H1 (cell line): ENCODE results near the gene FAM210A. TPM values are rescaled to one million over a fixed set of nuclear protein-coding genes. Genes with fewer than 3 reads are reported as not detected.

Experiments
- CEBPB ChIP-seq: IDR thresholded peaks from 2 replicates; pipeline ENCODE4 v1.6.1; 2012; ENCODE audit warnings: low read depth, low read length
- CHD2 ChIP-seq: IDR thresholded peaks from 2 replicates; pipeline ENCODE4 v1.6.1; 2012; ENCODE audit warnings: low read length, improper control_type of control experiment
- CREB1 ChIP-seq: IDR thresholded peaks from 2 replicates; pipeline ENCODE4 v1.6.1; 2012; ENCODE audit warnings: inconsistent platforms
- EZH2 ChIP-seq: fragments of 200-600 bp; sonication (generic); IDR thresholded peaks from 2 replicates; pipeline ENCODE4 v1.7.1; 2012; ENCODE audit warnings: low read depth, mild to moderate bottlenecking, moderate library complexity, low read length, inconsistent platforms; ENCODE audit not compliant: severe bottlenecking
- KDM5A ChIP-seq: fragments of 200-600 bp; IDR thresholded peaks from 2 replicates; pipeline ENCODE4 v1.7.1; 2012; ENCODE audit warnings: mild to moderate bottlenecking, low read length, inconsistent platforms, mixed read lengths
- MAX ChIP-seq: IDR thresholded peaks from 2 replicates; pipeline ENCODE4 v1.6.1; 2012; ENCODE audit warnings: inconsistent platforms
- POLR2A ChIP-seq, 2 experiments: IDR thresholded peaks; 1 replicate in 1 of 2; 2 replicates in 1 of 2; pipeline ENCODE4 v1.6.1; 2011; ENCODE audit warnings: low read depth in 2 of 2, low read length in 2 of 2, mild to moderate bottlenecking in 2 of 2; ENCODE audit errors: control extremely low read depth in 1 of 2
- RFX5 ChIP-seq: IDR thresholded peaks from 2 replicates; pipeline ENCODE4 v1.6.1; 2011; ENCODE audit warnings: low read depth, low read length, improper control_type of control experiment, borderline replicate concordance
- SIRT6 ChIP-seq: IDR thresholded peaks from one replicate; pipeline ENCODE4 v1.7.1; 2012; ENCODE audit warnings: low read length, inconsistent platforms
- polyA plus RNA-seq, 7 experiments: library from polyadenylated mRNA; depleted of rRNA in 3 of 7; stranded (reverse) in 5 of 7; unstranded in 2 of 7; fragments of >200 nt in 5 of 7; fragments of 200-250 nt in 2 of 7; gene quantifications; 1 replicate in 5 of 7; 2 replicates in 1 of 7; 4 replicates in 1 of 7; pipeline versions ENCODE4 v1.2.1 to v1.2.3, GENCODE V29; 2011 to 2013; ENCODE audit warnings: missing spikeins in 2 of 7, mixed read lengths in 2 of 7
- total RNA-seq: library from RNA; stranded (reverse); fragmentation: NEBNext Ultra II Directional; extraction: Animal tissue kit (Norgen Biotek cat#: 25700); gene quantifications from 2 replicates; pipeline ENCODE4 v1.2.1, GENCODE V29; 2021
- TF ChIP-seq, protein P1 (sequence below): fragments of 300-600 bp; sonication (generic); IDR thresholded peaks from 2 replicates; pipeline ENCODE4 v1.7.1; 2012; ENCODE audit warnings: low read length, moderate library complexity, mild to moderate bottlenecking, inconsistent platforms; ENCODE audit not compliant: insufficient replicate concordance
- TF ChIP-seq, protein P2 (sequence below): IDR thresholded peaks from 2 replicates; pipeline ENCODE4 v1.6.1; 2011; ENCODE audit warnings: low read depth, mild to moderate bottlenecking, low read length; ENCODE audit not compliant: insufficient read depth

FAM210A gene
- total and polyA plus RNA-seq, 2 of the 8 experiments (the other 6 are each of a cell fraction or from before 2014, with no cell fraction given) = 8.2 to 25.4 TPM

DNA sequence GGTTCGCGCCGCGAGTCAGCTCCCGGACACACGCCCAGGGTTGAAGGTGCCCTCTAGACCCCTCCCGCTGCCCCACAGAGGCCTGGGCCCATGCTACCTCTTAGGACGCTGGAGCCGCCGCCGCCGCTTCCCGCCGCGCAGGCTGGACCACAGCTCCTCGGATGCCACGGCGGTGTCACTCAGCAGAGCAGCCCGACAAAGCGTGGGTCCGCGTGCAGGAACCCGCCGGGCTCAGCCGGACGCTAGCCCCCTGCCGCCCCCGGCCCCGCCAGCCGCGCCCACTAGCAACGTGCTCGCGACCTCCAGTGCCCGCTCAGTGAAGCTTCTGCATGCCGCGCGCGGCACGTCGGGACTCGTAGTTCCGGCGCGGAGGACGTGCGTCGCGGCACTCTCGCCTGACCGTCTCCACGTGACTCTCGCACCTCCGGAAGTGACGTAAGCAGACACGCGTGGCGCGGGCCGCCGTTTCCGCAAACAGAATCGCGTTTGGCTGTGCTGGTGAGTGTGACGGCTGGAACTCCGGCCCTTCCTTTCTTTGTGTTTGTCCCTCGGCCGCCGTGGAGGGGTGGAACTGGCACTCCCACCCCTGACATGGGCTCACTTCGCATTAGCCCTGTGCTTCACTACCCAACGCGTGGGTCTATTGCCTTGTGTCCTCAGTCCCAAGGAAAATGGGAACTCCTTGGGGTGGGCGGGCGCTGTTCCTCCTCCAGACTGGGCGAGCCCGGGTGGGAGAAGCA, at the start of gene FAM210A, which contains the start of gene RNMT (continued):
- TF ChIP-seq, protein P1, sequence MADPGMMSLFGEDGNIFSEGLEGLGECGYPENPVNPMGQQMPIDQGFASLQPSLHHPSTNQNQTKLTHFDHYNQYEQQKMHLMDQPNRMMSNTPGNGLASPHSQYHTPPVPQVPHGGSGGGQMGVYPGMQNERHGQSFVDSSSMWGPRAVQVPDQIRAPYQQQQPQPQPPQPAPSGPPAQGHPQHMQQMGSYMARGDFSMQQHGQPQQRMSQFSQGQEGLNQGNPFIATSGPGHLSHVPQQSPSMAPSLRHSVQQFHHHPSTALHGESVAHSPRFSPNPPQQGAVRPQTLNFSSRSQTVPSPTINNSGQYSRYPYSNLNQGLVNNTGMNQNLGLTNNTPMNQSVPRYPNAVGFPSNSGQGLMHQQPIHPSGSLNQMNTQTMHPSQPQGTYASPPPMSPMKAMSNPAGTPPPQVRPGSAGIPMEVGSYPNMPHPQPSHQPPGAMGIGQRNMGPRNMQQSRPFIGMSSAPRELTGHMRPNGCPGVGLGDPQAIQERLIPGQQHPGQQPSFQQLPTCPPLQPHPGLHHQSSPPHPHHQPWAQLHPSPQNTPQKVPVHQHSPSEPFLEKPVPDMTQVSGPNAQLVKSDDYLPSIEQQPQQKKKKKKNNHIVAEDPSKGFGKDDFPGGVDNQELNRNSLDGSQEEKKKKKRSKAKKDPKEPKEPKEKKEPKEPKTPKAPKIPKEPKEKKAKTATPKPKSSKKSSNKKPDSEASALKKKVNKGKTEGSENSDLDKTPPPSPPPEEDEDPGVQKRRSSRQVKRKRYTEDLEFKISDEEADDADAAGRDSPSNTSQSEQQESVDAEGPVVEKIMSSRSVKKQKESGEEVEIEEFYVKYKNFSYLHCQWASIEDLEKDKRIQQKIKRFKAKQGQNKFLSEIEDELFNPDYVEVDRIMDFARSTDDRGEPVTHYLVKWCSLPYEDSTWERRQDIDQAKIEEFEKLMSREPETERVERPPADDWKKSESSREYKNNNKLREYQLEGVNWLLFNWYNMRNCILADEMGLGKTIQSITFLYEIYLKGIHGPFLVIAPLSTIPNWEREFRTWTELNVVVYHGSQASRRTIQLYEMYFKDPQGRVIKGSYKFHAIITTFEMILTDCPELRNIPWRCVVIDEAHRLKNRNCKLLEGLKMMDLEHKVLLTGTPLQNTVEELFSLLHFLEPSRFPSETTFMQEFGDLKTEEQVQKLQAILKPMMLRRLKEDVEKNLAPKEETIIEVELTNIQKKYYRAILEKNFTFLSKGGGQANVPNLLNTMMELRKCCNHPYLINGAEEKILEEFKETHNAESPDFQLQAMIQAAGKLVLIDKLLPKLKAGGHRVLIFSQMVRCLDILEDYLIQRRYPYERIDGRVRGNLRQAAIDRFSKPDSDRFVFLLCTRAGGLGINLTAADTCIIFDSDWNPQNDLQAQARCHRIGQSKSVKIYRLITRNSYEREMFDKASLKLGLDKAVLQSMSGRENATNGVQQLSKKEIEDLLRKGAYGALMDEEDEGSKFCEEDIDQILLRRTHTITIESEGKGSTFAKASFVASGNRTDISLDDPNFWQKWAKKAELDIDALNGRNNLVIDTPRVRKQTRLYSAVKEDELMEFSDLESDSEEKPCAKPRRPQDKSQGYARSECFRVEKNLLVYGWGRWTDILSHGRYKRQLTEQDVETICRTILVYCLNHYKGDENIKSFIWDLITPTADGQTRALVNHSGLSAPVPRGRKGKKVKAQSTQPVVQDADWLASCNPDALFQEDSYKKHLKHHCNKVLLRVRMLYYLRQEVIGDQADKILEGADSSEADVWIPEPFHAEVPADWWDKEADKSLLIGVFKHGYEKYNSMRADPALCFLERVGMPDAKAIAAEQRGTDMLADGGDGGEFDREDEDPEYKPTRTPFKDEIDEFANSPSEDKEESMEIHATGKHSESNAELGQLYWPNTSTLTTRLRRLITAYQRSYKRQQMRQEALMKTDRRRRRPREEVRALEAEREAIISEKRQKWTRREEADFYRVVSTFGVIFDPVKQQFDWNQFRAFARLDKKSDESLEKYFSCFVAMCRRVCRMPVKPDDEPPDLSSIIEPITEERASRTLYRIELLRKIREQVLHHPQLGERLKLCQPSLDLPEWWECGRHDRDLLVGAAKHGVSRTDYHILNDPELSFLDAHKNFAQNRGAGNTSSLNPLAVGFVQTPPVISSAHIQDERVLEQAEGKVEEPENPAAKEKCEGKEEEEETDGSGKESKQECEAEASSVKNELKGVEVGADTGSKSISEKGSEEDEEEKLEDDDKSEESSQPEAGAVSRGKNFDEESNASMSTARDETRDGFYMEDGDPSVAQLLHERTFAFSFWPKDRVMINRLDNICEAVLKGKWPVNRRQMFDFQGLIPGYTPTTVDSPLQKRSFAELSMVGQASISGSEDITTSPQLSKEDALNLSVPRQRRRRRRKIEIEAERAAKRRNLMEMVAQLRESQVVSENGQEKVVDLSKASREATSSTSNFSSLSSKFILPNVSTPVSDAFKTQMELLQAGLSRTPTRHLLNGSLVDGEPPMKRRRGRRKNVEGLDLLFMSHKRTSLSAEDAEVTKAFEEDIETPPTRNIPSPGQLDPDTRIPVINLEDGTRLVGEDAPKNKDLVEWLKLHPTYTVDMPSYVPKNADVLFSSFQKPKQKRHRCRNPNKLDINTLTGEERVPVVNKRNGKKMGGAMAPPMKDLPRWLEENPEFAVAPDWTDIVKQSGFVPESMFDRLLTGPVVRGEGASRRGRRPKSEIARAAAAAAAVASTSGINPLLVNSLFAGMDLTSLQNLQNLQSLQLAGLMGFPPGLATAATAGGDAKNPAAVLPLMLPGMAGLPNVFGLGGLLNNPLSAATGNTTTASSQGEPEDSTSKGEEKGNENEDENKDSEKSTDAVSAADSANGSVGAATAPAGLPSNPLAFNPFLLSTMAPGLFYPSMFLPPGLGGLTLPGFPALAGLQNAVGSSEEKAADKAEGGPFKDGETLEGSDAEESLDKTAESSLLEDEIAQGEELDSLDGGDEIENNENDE = no peak
- no peak for TF ChIP-seq CHD2
- peak; percentile 98 for TF ChIP-seq CREB1
- no peak for TF ChIP-seq CEBPB
- TF ChIP-seq SIRT6 = no peak
- peak in 1 of 2 experiments; percentile 56; a peak in 1 of 3 replicates for TF ChIP-seq POLR2A (IDR thresholded peaks at IDR 0.05; ENCODE audit: control extremely low read depth in 1 of 2, low read depth in 2 of 2, low read length in 2 of 2)
- TF ChIP-seq KDM5A = peak; percentile 51; the same call in 1 of the 2 replicates
- no peak for TF ChIP-seq EZH2
- TF ChIP-seq MAX = peak; percentile 97
- no peak for TF ChIP-seq RFX5
- TF ChIP-seq, protein P2, sequence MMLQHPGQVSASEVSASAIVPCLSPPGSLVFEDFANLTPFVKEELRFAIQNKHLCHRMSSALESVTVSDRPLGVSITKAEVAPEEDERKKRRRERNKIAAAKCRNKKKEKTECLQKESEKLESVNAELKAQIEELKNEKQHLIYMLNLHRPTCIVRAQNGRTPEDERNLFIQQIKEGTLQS = peak; percentile 93
